Right ventricle myocardium inferior (tissue), 1 donor: ENCODE data around the gene HLA-C. TPM values are rescaled to one million over a fixed set of nuclear protein-coding genes. Genes with fewer than 3 reads are reported as not detected.
A peak's percentile ranks its signal among the peaks of the same experiment; 100 is the strongest.
"Not testable (repeated sequence)": the region's sequence is repeated elsewhere in the genome, so short reads cannot be mapped to it uniquely, and the experiment has no call there.

Experiments used
- ATAC-seq: fragments of 200-7000 bp; cut with Tn5 transposase; one replicate; pipeline ENCODE4 v1.9.1; 2020; ENCODE audit warnings: mild to moderate bottlenecking, moderate library complexity
- DNase-seq: peaks from one replicate; pipeline ENCODE4 v3.0.0; 2021; ENCODE audit errors: missing footprints
- intact Hi-C: fragments of 100-400 bp; cut with DNase I; formaldehyde crosslinking; loops from one replicate; pipeline ENCODE4 v1.11.0; 2022
- total RNA-seq: library from RNA; stranded (reverse); fragmentation: NEBNext Ultra II Directional; extraction: Animal tissue kit (Norgen Biotek cat#: 25700); gene quantifications from one replicate; pipeline ENCODE4 v1.2.1, GENCODE V29; 2021
- donor health status: DM: no; HTN: yes; CAD: no; lungs with severe emphysema.

The HLA-C gene
- total RNA-seq, 1 donor from 2014 or later: 185 TPM

- DNase-seq (no peak), ATAC-seq (no peak)
- intact Hi-C loops: loop anchor here (2.0 kb wide), 2 partner anchors 74 to 86 kb away; no protein-coding TSS in a partner anchor
These were observed 1.1 kb upstream of the HLA-C start for GRCh38 chr6:31272836-31273626.

- intact Hi-C loops: loop anchor here (2.0 kb wide), 2 partner anchors 74 to 86 kb away; no protein-coding TSS in a partner anchor
- ATAC-seq (no peak), DNase-seq (no peak)
These were observed 544 bp upstream of the HLA-C start for GRCh38 chr6:31272436-31272835.

GRCh38 chr6:31270788-31271640 is 878 bp downstream of the HLA-C start:
- DNase-seq: peak; percentile 83
- ATAC-seq: peak; percentile 66

GRCh38 chr6:31268836-31269235 is 3.1 kb downstream of the HLA-C start:
- DNase-seq (no peak), ATAC-seq (no peak)
- intact Hi-C loops: no loop called here

More at GRCh38 chr6:31270788-31271640, 878 bp downstream of the HLA-C start:
- intact Hi-C loops: no loop called here

GRCh38 chr6:31268369-31268765 is 3.5 kb downstream of the HLA-C start:
- no peak for ATAC-seq
- intact Hi-C loops: no loop called here
- no peak for DNase-seq

- DNase-seq (no peak), ATAC-seq (no peak)
- intact Hi-C loops: no loop called here
These were observed 4.1 kb downstream of the HLA-C start for GRCh38 chr6:31267651-31268368.

- DNase-seq: no peak
- intact Hi-C loops: no loop called here
- ATAC-seq: no peak
These were observed 5.1 kb downstream of the HLA-C start for GRCh38 chr6:31266567-31267360.

- intact Hi-C loops: no loop called here
- ATAC-seq: no peak
- no peak for DNase-seq
These were observed 6.0 kb downstream of the HLA-C start for GRCh38 chr6:31265926-31266325.

GRCh38 chr6:31263346-31263933 is 8.5 kb downstream of the HLA-C start:
- intact Hi-C loops, DNase-seq, ATAC-seq: not testable (repeated sequence)

GRCh38 chr6:31259995-31260394 is 11.9 kb downstream of the HLA-C start:
- ATAC-seq, intact Hi-C loops, DNase-seq: not testable (repeated sequence)

- no peak for ATAC-seq
- DNase-seq: no peak
- intact Hi-C loops: no loop called here
These were observed 19.3 kb downstream of the HLA-C start for GRCh38 chr6:31252625-31253024.

GRCh38 chr6:31251261-31251660 is 20.6 kb downstream of the HLA-C start:
- DNase-seq: no peak
- no peak for ATAC-seq
- intact Hi-C loops: no loop called here

- intact Hi-C loops: no loop called here
- DNase-seq: no peak
These were observed 22.7 kb downstream of the HLA-C start for GRCh38 chr6:31249184-31249583.

GRCh38 chr6:31247813-31248212 is 24.1 kb downstream of the HLA-C start:
- no peak for ATAC-seq
- intact Hi-C loops: no loop called here
- DNase-seq: no peak

More at GRCh38 chr6:31249184-31249583, 22.7 kb downstream of the HLA-C start:
- no peak for ATAC-seq

GRCh38 chr6:31246051-31246521 is 25.8 kb downstream of the HLA-C start:
- DNase-seq: no peak
- intact Hi-C loops: no loop called here
- ATAC-seq: no peak

- DNase-seq (no peak), ATAC-seq (no peak)
- intact Hi-C loops: no loop called here
These were observed 28.4 kb downstream of the HLA-C start for GRCh38 chr6:31243508-31243907.

GRCh38 chr6:31239854-31240253 is 32.0 kb downstream of the HLA-C start:
- DNase-seq: no peak
- intact Hi-C loops: no loop called here
- ATAC-seq: no peak

- intact Hi-C loops, DNase-seq, ATAC-seq: not testable (repeated sequence)
These were observed 37.8 kb downstream of the HLA-C start for GRCh38 chr6:31234101-31234500.
